GM12865 (cell line): Measurements from ENCODE around the gene C2CD4D.
A peak's percentile ranks its signal among the peaks of the same experiment; 100 is the strongest.
"Not testable (repeated sequence)": the region's sequence is repeated elsewhere in the genome, so short reads cannot be mapped to it uniquely, and the experiment has no call there.

ENCODE experiments used
- DNase-seq: peaks from one replicate; pipeline ENCODE4 v3.0.0; 2010; ENCODE audit warnings: low read depth
- H3K4me3 ChIP-seq: 2 replicates; pipeline ENCODE4 v1.5.1; 2011; ENCODE audit warnings: mild to moderate bottlenecking, low read depth, low read length, control low read depth
- CTCF ChIP-seq: IDR thresholded peaks from 2 replicates; pipeline ENCODE4 v1.5.1; 2011; ENCODE audit warnings: low read length, control low read depth, low read depth, inconsistent platforms; ENCODE audit not compliant: insufficient read depth; ENCODE audit errors: missing control alignments

C2CD4D gene

GRCh38 chr1:151839457-151840403, at the start of gene C2CD4D:
Gene C2CD4D (minus strand): TSS chr1:151839820. CDS start chr1:151838989, 831 bp downstream.
- peak within 1 kb of the TSS; percentile 59 for H3K4me3 ChIP-seq
- no peak for TF ChIP-seq CTCF
- DNase-seq: peak; percentile 61

GRCh38 chr1:151888972-151889570, 49.5 kb upstream of the C2CD4D start:
- DNase-seq: peak; percentile 26
- no peak overlapping the region for H3K4me3 ChIP-seq
- TF ChIP-seq CTCF: peak; percentile 18

- no peak overlapping the region for H3K4me3 ChIP-seq
- no peak for TF ChIP-seq CTCF
- DNase-seq: no peak
Observed at GRCh38 chr1:151887028-151887427, 47.4 kb upstream of the C2CD4D start.

- no peak for DNase-seq
- no peak for TF ChIP-seq CTCF
- H3K4me3 ChIP-seq: no peak overlapping the region
Observed at GRCh38 chr1:151885479-151885878, 45.9 kb upstream of the C2CD4D start.

GRCh38 chr1:151884879-151885278, 45.3 kb upstream of the C2CD4D start:
- DNase-seq, H3K4me3 ChIP-seq: not testable (repeated sequence)

GRCh38 chr1:151884445-151884844, 44.8 kb upstream of the C2CD4D start:
- not testable (repeated sequence) for DNase-seq, H3K4me3 ChIP-seq

GRCh38 chr1:151883898-151884297, 44.3 kb upstream of the C2CD4D start:
- not testable (repeated sequence) for DNase-seq, H3K4me3 ChIP-seq

GRCh38 chr1:151882918-151883317, 43.3 kb upstream of the C2CD4D start:
- H3K4me3 ChIP-seq, DNase-seq: not testable (repeated sequence)

- DNase-seq: no peak
- TF ChIP-seq CTCF: no peak
- no peak overlapping the region for H3K4me3 ChIP-seq
Observed at GRCh38 chr1:151882466-151882865, 42.8 kb upstream of the C2CD4D start.
